Activated effector memory CD4-positive, alpha-beta T cell treated with Interleukin-2 at 50 U/mL for 16 hours (primary cell): ENCODE measurements around the gene ONECUT2.
"Not testable (repeated sequence)": the region's sequence is repeated elsewhere in the genome, so short reads cannot be mapped to it uniquely, and the experiment has no call there.

ENCODE experiments used
- DNase-seq: peaks from one replicate; pipeline ENCODE4 v3.0.0-alpha.2; 2020

Gene ONECUT2

DNA sequence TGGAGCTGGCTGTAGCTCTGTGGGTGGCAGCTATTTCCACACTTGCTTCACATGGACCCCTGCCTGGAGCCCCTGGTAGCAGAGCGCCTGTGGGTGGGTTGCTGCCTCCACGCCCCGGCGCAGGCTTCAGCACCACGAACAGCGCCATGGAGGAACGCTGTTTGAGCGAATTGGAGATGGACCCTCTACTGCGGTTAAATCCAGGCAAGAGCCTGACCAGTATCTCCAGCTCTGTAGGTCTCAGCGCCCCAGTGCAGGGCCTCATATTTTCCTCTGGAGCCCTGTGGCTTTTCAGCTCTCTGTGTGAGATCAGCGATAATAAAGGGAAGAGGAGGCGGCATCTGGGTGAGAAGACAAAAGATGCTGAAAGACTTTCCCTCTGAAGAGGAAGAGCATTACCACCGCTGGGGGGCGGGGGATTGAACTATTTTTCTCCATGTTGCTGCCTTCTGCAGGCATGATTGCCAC lies 12.0 kb downstream of the ONECUT2 start:
- DNase-seq = no peak

DNA sequence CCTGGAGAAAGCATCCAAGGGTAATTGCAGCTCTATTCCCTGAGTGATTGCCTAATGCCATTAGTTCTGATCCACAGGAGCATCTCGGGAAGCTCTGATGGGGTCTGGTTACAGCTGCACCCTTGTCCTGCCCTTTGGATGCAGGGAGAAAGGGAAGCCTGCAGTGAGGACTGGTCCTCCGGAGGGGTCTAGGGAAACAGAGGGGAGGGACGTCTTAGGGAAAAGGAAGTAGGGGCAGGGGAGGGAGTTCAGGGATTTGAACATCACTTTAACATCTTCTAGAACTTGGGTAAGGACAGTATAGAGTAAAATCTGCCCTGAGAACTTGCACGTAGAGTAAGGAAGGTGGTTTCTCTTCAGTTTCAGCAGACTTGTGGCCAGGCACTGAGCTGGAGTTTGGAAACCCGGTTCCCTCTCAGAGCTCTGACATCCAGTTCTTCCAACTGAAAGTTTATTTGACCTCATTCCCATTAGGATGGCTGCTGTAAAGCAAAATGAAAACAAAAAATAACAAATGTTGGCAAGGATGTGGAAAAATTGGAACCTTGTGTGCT lies 20.5 kb downstream of the ONECUT2 start:
- no peak for DNase-seq

DNA sequence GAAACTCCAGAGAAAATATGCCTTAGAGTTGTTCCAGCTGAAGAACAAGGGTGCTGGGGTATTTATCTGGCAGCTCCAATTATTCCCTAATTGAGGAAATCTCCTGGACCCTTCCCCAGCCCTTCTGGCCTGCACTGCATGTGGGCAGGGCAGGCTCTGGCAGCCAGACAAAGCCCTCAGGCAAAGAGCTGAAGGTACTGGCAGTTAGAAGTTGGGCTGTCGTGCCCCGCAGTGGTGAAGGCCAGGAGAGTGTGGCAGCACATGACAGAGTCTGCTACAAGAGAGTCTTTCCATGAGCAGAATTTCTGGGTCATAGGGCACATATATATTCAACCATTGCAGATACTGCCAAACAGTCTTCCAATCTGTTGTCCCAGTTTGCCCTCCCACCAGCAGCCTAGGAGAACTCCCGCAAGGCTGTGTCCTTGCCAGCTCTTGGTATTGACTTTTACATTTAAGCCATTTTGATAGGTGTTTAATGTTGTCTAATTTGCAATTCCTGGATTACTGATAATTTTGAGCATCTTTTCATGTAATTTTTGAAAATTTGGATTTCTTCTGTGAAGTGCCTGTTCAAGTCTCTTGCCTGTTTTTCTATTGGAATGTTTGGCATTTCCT lies 26.6 kb downstream of the ONECUT2 start:
- DNase-seq = no peak

DNA sequence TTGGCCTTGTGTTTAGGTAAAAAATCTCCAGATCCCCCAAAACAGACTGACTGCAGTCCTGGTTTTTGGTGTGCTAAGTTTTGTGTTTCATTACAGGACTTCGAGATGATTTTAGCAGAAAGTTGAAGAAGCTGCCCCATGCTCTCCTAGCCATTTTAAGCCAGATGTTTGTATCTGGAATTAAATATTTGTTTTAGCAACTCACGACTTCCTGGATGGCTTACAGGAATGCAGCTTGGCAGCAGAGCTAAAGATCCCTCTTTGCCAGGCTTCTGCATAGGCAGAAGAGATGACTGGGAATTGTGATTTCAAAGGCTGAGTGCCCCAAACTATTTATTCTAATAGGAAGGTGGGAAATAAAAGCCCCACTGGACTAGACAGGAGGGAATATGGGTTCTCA lies 31.1 kb downstream of the ONECUT2 start:
- DNase-seq = no peak

DNA sequence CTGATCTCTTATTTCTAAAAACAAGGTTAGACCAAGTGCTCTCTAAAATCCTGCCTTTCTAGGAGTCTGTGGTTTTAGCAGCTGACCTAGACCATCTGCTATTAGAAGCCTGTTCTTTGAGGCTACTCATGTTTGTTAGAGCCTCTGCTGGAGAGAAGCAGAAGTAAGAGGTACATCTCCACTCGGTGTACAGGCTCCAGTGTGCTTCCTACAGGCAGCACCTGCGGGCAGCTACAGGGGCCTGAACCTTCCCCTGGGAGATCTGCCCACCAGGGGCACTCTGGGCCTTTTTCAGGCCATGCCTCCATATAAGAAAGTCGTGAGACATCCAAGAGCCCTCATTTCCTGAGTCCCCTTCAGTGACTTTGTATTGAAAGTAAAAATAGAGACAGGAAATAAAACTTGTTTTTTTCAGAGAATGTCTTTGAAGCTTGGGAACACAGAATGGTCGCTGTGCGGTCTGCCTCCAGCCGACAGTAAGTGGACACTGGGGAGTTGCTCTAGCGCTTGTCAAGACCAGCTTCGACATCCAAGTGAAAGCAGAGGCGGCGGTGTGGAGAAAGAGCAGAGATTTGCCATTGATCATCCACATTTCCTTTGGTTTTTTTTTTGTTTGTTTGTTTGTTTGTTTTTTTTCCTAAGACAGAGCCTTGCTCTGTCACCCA lies 31.7 kb downstream of the ONECUT2 start:
- no peak for DNase-seq

DNA sequence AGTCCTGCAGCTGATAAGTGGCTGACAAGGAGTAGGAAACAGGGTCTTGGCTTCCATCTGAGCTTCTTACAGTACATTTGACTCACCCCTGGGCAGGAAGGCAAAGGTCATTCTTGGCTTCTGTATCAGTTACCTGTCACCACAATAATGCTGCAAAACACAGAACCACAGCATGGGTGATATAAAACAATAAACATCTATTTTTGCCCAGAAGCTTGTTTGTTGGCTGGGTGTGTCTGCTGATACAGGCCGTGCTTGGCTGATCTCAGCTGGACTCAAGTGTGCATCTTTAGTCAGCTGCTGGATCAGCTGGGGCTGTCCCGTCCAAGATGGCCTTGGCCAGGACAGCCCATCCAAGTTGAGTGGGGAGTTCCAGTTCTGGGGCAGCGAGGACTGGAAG lies 34.7 kb downstream of the ONECUT2 start:
- no peak for DNase-seq

DNA sequence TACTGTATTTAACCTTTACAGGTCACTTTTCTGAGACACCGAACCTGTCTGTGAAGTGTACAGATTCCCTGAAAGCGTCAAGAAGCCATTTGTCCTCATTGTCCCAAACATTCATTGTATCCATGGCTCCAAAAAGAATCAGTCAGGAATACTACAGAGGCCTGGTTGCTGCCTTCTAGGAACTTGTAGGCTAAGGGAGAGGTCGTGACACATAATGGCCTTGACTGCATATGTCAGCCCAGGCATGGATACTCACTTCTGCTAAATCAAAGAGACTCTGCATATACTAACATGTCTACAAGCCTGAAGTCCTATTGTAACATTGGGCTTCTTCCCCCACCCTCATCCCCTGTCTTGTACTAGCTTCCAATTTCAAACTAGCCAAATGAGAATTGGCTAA lies 40.2 kb downstream of the ONECUT2 start:
- DNase-seq = no peak

DNA sequence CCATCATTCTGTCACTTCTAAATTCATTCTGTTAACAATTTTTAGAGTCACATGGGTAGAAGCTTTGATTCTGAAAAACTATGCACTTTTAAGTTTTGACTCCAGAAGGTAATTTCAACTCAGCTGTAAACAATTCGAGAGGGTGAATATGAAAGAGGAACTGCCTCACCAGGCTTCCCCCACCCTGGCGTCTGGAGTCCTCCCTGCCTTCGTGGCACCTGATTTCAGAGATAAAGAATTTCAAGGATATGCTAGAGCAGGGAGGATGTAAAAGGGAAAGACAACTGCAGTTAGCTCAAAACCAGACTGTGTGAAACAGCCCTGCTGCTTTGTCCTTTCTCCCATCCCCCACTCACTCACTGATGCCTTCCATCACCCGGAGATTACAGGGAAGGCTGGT lies 40.7 kb downstream of the ONECUT2 start:
- no peak for DNase-seq

DNA sequence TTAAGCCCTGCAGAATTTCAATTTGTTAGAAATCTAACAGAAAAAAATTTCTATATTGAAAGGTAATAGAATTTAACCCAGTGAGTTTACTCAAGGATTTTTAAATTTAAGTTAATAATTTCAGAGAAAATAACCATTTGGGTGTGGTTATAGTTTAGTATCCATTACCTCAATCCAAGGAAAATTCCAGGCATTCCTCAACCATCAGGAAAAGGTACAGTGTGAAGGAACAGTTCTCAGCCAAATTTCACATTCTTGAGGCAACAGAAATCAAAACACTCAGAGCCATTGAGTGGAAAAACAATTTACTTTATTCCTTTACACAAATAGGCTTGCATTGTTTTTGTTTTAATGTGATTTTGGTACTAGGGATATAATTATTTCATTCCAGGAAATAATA lies 45.6 kb downstream of the ONECUT2 start:
- no peak for DNase-seq

DNA sequence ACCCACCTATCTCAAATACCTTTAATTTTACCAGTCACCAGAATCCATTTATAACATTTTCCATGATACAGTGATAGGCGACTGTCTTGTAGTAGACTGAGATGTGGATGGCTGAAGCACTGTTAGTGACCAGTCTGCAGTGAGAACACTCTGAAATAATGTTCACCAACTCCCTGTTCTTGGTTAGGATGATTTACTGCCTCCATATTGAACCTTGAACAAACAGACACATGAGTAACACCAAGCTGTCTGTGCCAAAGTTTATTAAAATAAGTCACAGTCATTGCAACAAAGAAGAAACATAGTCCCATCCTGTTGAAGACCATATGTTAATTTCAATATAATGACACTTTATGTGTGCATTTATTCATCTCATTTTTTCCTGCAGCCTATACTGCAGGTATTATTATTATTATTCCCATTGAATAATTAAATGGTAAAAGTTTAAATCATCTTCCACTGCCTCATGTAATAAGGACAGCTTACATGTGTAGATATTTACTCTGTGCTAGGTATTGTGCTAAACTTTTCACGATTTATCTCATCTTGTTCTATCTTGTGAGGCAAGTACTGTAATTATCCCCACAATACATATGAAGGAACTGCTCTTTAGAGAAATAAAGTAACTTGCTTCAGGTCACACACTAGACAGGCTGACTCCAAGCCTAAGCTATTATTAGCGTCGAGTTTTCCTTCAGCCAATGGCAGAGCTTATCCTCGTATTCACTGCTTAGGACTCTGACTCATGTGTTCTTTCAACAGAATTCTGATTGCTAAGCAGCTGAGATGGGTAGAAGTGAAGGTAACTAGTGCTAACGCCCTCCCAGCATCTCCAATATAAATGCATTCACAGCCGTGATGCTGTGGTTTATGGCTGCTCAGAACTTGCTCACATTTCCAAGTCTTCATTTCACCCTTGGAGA lies 62.5 kb downstream of the ONECUT2 start:
- DNase-seq = no peak

DNA sequence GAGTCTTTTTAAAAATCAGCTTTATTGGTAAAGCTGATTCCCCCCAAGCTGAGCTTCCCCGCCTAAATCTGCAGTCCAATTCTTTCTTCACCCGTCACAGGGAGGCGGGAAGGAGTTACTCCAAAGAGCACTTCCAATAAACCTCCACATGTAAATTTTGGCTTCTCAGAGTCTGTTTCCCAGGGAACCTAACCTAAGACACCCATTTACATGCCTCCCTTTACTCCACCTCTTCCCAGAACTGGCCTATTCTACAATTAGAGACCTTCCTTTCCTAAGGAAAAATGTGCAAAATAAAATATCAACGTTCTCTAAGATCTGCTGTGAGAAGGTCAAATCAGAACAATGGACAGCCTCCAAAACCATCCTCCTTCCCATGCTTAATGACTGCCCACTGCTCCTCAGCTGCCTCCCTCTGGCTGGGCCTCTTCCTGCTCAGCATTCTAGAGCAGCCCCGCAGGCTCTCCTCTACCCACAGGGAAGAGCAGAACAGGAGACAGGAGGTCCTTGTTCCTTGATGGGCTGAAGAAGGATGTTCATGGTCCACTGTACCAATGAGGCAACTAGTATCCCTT lies 63.6 kb downstream of the ONECUT2 start:
- no peak for DNase-seq

DNA sequence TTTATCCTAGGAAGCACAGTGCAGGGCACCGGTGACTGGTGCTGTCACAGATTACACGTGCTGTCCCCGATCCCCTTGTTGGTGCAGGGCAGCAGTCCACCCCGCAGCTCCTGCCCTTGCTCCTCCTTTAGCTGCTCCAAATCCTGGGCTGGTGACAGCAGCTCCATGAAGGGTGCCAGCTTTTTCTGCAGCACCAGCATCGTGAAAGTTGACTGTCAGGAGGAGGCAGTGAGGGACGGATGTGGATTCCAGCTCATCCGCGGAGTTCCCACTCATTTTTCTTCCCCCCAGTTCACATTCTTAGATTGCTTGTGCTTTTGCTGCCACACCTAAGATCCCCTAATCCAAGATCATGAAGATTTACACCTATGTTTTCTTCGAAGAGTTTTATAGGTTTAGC lies 67.5 kb downstream of the ONECUT2 start:
- no peak for DNase-seq

DNA sequence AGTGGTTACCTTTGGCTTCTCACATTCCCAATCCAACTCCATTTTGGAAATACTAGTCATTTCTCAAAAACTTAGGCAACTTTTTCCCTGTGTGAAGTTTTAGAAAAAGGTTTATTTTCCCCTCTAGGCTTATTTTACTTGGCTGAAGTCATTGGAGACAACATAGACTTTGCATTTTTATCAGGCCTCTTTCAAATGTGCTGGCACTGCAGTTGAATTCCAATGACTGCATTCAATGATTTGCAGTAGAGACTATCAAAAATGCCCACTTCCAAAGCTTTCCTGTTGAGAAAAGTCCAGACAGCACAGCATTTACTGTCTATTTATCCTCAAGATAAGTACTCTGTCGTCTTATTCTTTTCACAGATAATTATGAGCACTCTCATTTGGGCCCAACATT lies 70.1 kb downstream of the ONECUT2 start:
- DNase-seq = no peak

DNA sequence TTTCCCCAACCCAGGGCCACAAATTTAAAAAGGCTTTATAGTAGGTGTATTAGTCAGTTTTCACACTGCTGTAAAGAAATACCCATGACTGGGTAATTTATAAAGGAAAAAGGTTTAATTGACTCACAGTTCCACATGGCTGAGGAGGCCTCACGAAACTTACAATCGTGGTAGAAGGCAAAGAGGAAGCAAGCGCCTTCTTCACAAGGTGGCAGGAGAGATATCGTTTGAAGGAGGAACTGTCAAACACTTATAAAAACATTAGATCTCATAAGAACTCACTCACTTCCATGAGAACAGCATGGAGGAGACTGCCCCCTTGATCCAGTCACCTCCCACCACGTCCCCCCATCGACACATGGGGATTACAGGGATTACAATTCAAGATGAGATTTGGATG lies 80.9 kb downstream of the ONECUT2 start:
- no peak for DNase-seq

DNA sequence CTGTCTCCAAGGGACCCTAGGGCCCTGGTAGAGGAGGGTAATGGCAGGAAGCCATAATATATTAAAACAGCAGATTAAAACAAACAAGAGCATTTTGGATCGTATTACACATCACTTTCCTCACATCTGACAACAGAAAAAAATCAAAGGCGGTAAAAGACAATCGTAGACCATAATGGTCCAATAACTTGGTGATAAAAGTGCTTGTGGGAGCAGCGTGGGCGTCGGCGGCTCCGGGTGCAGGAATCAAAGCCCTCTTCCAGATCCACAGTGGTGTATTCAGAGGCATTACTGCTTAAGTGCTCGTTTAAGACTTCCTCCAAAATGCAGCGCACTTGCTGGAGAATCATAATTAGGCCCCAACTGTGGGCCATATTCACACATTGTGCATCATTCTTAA lies 83.4 kb downstream of the ONECUT2 start:
- no peak for DNase-seq

DNA sequence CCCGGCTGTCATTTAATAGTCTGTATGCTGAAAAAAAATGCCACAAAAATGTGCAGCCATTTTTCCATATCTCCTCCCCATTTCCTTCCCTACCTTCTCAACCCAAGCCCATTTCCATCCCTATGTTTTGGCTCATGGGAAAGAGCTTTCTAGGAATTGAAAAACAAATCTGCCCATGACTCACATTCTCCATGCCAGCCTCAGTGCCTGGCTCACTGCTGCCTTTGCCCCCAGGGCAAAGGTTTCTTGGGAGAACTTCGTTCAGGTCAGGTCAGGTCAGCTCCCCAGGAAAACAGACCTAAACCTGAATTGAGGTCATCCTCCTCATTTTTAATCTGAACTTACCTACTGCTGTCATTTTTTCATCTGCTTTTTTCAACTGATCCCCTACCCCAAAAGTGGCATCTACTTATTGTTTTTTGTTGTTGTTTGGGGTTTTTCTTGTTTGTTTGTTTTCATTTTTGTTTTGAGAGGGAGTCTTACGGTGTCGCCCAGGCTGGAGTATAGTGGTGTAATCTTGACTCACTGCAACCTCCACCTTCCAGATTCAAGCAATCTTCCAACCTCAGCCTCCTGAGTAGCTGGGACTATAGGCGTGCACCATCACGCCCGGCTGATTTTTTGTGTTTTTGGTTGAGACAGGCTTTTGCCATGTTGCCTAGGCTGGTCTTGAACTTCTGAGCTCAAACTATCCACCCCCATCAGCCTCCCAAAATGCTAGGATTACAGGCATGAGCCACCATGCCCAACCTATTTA lies 84.7 kb downstream of the ONECUT2 start:
- DNase-seq = no peak

DNA sequence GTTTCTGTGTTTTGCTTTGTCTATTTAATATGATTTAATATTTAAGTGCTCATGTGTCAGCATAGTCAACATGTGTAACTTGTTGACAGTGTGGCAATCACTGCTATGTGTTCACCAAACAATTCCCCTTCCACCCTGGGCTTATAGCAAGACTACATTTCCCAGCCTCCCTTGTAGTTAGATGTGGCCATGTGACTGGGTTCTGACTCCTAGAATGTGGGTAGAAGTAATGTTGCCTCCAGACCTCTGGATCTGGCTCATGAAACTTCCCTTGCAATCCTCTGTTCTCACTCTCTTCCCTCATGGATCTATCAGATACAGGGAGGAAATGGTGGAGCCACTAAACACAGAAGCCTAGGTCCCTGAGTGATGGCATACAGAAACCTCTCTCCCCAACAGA lies 87.2 kb downstream of the ONECUT2 start:
- not testable (repeated sequence) for DNase-seq

DNA sequence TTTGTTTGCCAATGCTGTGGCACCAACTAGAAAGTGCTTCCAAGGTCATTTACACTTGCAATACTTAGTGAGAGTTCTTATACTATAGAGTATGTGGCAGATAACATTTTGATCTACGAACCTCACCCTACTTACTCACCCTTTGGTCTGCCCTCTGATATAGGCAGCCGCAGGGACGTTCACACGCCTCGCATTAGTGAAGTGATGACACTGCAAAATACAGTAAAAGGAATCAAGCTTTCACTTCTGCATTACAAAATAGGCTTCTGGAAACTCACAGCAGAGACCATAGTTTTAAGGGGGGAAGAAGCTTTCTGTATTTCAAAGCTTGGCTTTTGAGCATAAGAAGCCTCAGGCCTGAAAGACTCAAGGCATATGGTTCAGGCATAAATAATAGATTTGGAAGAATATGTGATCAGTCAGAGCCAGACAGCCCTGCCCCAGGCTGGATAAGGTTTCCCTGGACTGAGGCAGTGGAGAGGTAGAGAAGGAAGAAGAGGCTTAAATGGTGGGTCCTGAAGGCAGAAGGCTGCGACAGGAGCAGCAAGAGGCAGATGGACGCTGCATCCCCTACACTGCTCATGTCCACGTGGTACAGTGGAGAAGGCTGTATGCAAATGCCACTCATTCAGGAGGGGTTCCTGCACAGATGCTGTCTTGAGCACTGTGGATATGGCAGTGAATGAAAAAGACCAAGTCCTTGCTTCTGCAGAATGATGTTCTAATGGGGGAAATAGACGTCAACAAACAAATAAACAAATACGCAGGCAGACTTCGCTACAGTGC lies 88.2 kb downstream of the ONECUT2 start:
- no peak for DNase-seq

DNA sequence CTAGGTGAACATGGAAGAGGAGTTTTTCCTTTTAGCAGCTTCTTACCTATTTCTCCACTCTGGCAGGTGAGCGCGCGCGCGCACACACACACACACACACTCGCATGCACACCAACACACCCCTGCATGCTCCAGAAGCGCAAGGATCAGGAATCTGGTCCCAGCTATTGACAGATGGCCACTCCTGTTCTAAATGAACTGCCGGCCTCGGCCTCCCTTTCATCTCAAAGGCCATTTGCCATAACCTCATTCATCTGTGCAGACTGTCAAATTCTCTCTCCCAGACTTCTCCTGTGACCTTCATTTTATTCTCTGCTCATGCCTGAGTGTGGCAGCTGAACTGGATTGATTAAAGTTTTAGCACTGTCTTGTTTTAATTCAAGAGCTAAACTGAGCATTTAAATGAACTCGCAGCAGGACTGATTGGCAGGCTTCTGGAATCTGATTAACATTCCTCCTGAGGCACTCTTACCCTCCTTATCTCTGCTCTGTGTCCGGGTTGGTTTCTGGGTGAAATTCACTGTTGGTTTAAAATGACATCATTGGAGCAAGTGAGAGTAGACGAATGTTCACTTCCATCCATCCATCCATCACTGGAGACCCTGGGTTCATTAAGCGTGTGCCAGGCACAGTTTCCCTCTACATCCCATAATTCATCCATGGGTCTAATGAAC lies 92.5 kb downstream of the ONECUT2 start:
- DNase-seq = no peak

DNA sequence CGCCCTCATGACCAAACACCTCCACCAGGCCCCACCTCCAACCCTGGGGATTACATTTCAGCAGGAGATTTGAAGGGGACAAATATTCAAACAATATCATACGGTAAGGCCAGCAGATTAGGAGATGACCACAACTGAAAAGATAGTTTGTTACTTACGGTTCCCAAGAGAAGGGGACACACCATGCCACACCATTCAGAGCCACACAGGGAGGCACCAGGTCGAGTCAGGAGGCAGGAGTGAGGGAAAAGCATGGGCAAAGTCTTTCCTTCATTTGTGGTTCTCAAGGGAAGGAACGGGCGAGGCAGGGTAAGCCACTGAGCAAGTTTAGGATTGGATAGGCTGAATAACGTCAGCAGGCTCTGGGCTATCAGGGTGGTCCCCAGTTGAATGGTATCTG lies 94.0 kb downstream of the ONECUT2 start:
- DNase-seq = no peak
